NCI-H187 (cell line): ENCODE data around the gene CFAP90.

Experiments used
- DNase-seq, 2 experiments: peaks; one replicate each; lab custom pipeline; 2025; lab: John Stamatoyannopoulos, UW

The CFAP90 gene

DNA sequence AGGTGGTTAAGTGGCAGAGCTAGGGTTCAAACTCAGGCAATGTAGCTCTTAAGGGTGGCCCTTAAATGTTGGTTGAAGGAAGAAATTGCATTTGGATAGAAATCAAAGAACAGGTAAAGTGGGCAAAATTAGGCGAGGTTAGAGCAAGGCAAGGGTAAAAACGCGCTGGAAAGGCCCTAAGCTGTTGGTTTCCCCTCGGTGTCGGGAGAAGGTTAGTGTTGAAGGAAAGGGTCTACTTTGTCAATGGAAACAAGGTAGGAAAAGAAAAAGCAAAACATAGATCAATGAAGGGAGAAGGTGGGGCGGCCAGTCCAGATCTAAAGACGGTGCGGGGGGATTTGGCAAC lies 17.5 kb upstream of the CFAP90 start:
- no peak for DNase-seq

DNA sequence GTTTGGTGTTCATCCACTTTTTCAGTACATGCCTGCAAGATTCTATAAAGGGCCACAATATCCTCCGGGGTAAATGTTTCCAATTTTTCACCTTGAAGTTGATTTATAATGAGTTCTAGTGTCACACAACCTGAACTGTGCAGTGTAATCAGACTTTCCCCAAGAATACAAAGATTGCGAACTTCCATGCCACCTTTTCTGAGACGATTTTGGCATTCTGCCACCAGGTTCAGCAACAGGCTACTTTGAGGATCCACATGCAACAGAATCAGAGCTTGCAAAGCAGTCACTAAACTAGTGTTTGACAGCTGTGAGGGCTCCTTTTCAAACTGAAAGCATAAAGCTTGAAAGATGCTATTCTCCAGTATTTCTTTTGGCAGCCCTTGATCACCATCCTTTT lies 16.3 kb upstream of the CFAP90 start:
- DNase-seq: no peak

DNA sequence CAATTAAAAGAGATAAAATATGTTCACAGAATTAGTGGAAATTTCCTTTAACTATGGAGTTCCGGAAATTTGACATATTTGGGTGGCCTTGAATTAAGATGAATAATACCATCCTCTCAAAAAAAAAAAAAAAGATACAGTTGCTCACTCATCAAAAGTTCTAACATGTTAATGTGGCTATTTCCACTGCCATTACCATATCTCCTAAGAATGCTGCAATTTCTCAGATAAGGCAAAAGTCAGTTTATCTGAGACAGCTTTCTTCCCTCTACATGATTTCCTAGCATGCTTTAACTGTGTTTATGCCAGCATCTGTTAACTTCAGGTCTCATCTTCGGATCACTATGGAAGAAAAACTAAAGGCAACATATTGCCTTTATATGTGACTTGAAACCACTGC lies 15.3 kb upstream of the CFAP90 start:
- no peak for DNase-seq

DNA sequence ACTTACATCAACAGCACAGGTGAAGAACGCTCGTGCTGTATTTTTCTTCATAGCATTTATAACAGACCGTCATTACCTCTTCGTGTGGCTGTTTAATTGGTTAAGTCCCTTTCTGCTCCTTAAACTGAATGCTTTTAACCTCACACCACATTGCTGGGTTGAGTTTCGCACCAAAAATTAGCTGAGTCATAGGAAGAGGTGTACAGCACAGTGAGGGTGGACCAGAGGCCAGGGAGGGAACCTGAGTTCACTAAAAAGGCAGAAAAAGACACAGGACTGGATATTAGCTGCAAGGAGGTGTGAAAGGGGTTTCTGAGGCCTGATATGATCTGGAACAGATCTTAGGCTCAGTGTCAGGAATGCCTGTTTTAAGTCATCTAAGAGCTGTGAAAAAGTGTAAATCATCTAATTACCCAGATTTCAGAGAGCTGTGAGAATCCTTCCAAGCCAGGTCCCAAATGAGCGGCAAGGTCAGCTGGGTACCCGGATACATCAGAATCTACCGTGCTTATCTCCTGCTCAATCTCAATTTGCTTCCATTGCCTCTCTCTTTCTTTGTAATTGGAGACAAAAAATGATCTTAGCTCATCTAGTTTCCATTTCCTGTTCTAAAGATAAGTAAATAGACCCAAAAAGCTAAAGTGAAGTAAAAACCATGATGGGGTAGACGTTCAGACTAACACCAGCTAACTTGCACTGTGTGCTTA lies 7.1 kb upstream of the CFAP90 start:
- no peak for DNase-seq

DNA sequence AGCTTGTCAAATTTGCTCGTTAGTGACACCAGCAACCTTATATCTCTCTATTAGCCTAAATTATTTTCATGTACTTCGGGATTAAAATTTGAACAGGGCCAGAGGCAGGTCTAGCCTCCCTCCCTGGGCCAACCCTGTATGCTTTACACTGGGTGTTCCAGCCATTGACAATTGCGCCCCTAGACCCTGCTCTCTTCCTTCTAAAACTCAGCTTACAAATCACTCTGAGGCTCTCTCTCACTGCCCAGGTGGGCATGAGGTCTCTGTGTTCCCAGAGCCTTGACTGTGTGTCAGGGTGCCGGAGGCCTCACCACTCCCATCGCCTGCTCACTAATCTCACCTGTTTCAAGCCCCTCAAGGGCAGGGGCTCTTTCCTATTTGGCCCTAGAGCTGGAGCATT lies 6.4 kb upstream of the CFAP90 start:
- no peak for DNase-seq

DNA sequence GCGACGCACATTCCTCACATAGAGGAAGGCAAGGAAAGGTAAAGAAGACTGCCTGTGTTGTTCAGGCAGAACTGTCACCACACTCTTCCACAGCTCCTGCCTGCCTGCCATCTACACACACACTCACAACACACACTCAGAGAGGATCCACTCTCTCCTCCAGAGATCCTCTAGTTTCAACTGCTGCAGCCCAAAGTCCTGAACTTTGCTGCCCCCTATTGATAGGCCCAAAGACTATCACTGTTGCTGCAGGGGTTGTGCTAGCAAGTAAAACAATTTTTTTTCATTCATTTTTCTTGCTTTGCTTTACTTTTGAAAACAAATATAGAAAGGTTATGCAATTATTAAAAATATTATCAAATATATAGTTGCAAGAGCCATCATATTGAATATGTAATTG lies 5.9 kb upstream of the CFAP90 start:
- peak in 1 of 2 experiments; percentile 47 for DNase-seq

DNA sequence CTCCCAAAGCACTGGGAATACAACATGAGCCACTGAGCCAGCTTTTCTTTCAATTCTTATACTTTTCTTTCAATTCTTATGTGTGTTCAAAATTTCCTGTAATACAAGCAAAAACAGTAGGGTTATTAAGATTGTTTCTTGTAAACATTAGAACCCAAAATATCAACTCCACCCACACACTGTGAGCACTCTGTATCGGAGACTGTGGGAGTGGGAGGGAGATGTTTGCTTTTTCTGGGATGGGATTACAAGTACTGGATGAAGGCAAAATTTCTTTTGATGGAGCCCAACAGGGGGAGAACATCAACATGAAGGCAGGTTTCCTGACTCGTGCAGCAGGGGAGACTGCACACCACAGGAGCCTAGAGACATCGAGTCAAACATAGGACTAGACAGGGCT lies 4.7 kb upstream of the CFAP90 start:
- no peak for DNase-seq

DNA sequence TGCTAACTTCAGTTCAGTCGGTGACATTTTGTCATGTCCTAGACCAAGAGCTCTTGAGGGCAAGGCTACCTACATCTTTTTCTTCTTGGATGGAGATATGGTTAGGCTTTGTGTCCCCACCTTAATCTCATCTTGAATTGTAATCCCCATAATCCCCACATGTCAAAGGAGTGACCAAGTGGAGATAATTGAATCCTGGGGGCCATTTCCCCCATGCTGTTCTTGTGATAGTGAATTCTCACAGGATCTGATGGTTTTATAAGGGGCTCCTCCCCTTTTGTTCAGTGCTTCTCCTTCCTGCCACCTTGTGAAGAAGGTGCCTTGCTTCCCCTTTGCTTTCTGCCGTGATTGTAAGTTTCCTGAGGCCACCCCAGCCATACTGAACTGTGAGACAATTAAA lies 2.1 kb upstream of the CFAP90 start:
- DNase-seq: no peak

DNA sequence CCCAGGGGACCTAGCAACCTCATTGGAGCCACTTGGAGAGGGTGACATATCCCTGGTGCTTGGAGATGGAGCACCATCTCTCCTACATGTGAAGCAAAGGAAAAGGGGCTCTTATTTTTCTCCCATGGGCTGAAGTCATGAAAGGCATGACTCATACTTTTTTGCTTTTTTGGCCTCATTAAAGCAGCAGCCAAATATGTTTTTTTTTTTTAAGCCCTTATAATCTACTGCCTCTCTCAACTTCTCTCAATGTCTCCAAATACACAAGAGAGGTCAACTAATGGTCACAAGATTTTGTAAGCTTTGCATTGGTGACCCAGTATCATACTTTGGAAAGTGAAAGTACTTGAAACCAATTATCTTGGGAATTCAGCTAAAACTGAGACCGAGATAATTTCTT lies 1.6 kb upstream of the CFAP90 start:
- no peak for DNase-seq

DNA sequence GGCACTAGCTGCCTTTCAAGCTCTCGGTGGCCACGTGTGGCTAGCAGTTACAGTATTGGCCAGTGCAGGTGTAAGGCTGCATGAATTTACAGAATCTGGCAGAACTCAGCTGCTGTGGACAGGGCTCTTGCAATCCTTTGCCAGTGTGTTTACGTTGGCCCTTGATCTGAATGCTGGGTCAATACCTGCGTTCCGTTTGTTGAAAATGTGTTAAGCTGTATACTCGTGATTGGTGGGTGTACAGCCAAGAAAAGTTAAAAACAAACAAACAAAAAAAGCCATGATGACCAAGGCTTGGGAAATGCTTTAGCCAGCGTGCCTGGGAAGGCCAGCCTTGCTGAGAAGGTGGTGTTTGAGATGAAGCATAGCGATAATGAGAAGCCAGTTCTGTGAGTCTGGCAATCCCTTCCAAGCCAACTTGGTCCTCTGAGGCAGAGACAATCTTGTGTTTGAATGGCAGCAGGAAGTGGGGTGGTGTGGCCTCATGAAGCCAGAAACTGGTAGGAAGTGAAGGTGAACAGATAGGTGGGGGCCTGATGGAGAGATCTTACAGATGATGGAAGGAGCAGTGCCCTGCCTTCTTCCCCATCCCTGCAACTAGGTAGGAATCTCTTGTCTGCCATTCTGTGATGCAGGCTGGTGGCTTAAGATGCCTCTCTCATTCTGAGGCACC lies 820 bp upstream of the CFAP90 start:
- DNase-seq: no peak

DNA sequence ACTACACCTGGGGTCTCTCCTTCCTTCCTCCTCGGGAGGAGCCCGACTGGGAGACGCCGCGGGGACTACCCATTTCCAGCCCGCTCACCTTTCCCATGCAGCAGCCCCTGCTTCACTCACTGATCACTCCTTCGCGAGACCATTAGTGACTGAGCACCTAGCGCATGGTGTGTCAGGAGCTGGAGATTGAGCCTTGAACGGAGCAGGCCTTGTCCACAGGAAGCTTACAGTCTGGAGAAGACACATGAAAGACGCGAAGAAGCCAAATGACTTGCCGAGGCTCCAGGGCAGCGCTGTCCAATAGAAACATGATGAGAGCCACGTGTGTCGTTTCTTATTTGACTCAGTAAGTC lies 283 bp upstream of the CFAP90 start:
- DNase-seq: no peak

DNA sequence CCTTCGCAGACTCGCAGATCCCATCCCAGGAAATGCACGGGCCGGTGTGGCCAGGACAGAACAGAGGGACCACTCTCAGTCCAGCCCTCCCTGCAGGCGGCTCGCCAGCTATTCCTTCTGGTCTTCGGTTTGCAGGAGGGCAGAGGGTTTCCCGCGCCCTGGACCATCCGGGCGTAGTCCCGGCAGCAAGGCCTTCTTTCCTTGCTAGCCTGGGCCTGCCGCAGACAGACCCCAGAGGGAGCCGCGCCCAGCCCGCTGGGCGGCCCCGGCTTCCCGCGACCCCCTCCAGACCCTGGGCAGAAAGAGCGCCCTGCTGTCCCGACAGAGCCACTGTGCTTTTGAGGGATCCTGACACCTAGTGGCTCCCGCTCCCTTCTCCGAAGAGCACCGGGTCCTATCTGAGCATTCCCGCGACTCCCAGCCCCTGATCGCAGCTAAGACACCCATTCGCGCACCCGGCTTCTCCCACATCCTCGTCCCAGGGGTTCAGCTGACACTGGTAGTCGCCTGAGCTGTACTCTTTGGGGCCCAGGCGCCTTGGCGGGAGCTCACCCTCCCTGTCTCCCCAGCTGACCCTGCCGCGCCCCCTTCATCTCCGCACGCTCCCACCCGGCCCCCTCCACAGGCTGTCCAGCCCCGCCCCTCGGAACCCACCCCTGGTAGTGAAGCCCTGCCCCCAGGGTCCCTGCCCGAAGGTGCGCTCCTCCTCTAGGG lies 1.1 kb downstream of the CFAP90 start:
- DNase-seq: no peak

DNA sequence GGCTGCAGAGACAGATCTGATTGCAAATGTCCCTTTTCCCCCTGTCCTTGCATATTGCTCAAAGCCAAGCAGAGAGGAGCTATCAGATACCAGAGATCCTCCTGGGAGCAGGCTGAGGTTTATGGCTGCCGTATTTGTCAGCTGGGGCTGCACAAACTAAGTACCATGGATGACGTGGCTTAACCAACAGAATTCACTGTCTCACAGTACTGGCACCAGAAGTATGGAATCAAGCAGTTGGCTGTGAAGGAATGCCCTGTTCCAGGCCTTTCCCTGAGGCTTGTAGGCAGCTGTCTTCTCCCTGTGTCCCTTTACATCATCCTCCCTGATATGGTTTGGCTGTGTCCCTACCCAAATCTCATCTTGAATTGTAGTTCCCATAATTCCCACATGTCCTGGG lies 2.6 kb downstream of the CFAP90 start:
- no peak for DNase-seq

DNA sequence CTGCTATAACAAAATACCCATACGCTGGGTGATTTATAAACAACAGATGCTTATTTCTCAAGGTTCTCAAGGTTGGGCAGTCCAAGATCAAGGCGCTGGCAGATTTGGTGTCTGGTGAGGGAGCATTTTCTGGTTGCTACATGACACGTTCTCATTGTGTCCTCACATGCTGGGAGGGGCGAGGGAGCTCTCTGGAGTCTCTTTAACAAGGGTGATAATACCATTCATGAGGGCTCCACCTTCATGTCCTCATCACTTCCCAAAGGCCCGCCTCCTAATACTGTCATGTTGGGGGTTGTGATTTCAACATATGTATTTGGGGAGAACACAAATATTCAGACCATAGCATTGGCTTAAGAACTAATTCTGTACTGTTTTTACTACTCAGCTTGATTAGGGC lies 4.6 kb downstream of the CFAP90 start:
- no peak for DNase-seq

DNA sequence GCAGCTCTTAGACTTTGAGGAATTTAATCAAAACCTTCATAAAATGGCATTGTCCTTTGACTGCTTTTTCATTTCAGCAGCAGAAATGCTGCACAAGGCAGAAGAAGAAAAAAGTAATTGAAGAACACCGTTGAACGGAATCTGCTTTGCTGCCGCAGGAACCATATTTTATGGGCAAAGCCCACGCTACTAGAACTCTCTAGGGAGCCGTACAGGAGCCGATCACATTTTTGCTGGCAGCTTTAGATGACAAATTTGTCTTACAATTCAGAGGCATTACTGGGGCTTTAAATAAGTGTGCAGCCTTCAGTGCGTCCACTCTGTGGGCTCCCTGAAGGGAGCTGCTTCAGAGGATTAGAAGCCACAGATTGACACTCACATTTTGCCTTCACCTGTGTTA lies 5.4 kb downstream of the CFAP90 start:
- DNase-seq: no peak

DNA sequence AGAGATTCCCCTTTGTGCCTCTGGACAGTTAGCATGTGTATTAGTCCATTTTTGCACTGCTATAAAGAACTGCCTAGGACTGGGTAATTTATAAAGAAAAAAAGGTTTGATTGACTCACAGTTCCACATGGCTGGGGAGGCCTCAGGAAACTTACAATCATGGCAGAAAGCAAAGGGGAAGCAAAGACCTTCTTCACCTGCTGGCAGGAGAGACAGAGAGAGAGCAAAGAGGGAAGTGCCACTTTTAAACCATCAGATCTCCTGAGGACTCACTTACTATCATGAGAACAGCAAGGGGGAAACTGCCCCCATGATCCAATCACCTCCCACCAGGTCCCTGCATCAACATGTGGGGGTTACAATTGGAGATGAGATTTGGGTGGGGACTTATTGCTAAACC lies 6.0 kb downstream of the CFAP90 start:
- no peak for DNase-seq

DNA sequence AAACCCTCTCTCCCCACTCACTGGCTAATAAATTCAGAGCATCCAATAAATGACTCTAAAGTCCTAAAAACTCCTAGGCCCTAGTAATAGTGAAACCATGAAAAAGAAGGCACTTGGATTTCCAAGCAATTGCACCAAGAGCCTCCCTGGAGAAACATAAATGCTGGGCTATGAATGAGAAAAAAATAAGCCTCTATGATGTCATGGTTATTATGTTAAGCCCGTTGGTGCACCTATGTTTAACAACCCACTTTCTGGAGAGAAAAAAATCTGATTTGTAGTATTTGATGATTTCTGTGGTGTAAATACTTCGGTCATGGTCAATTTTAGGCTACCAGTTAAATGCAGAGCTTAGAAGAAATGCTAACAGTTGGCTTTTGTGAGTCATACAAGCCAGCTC lies 8.4 kb downstream of the CFAP90 start:
- no peak for DNase-seq

DNA sequence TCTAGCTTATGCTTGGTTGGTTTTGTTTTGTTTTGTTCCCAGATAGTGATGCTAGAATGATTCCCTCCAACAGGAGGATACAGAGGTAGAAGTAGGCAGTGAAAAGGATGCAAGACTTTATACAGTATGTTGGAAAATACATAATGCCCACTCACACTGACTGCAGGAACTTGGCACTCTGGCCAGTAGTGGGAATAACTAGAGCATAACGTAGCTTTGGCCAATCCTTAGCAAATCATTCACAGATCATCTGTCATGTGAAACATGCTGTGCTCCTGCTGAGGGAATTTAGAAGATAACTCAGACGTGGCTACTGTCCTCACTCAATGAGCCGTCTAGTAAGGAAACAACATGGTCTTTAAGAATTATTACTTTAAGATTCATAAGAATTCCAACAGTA lies 13.5 kb downstream of the CFAP90 start:
- DNase-seq: no peak

DNA sequence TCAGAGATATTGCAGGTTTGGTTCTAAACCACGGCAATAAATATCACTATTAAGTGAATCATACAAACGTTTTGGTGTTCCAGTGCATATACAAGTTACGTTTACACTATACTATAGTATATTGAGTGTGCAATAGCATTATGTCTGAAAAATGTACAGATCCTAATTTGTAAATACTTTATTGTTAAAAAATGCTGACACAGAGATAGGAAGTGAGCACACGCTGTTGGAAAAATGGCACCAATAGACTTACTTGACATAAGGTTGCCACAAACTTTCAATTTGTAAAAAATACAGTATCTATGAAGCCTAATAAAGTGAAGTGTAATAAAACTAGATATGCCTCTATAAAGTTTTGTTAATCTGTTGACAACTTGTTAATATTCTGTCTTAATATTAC lies 16.0 kb downstream of the CFAP90 start:
- no peak for DNase-seq

DNA sequence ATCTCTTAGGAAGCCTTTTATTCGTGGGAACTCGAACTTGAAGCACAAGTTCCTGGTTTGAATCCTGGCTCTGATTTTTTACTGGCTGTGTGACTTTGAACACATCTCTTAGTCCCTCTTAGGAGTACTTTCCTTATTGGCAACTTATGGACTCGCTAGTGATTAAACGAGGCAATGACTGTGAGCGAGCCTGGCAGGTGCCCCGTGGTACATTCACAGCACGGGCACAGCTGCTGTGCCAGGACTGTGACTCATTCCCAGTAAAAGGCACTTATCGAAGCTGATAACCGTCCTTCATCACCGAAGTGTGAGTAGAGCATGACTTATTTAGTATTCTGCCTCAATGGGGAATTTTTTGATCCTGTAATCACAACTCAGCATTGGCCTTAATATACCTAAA lies 22.7 kb downstream of the CFAP90 start:
- no peak for DNase-seq

DNA sequence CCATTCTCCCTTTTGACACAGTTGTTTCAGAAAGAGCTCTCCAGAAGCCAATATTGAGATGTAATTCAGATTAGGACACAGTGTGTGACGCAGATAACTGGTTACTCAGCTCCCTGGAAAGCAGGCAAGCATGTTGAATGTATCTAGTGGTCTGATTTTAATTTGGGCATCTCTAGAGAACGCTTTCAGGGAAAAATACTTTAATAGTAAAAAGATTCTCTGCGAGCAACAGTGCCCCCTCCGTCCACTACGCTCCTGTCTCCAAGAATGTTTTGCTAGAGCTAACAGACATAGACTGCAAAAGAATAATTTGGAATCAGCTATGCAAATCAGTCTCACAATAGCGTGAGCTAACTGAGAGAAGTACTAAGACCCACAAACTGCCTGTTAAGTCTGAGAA lies 23.3 kb downstream of the CFAP90 start:
- no peak for DNase-seq

DNA sequence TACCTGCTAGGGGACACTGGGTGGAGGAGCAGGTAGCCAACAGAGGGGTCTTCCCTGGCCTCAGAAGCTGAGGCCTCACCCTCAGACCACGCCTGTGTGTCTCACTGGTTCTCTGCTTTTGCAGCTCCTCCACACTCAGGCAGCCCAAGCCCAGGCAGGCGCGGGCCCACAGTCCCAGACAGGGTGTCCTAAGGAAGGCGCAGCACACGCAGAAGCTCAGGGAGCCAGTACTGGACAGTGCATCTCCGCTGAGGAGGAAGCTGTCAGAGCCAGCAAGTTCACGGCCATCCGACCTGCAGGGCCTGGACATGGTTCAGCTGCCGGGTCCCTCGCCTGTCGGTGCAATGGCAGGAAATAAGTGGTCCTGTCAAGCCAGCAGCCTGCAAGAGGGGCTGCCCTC lies 25.3 kb downstream of the CFAP90 start:
- no peak for DNase-seq

DNA sequence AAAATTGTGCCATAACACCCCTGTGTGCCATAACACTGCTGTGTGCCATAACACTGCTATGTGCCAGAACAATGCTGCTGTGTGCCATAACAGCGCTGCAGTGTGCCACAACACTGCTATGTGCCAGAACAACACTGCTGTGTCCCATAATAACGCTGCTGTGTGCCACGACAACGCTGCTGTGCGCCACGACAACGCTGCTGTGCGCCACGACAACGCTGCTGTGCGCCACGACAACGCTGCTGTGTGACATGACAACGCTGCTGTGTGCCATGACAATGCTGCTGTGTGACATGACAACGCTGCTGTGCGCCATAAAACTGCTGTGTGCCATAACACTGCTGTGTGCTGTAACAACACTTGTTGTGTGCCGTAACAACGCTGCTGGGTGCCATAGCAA lies 25.9 kb downstream of the CFAP90 start:
- no peak for DNase-seq

DNA sequence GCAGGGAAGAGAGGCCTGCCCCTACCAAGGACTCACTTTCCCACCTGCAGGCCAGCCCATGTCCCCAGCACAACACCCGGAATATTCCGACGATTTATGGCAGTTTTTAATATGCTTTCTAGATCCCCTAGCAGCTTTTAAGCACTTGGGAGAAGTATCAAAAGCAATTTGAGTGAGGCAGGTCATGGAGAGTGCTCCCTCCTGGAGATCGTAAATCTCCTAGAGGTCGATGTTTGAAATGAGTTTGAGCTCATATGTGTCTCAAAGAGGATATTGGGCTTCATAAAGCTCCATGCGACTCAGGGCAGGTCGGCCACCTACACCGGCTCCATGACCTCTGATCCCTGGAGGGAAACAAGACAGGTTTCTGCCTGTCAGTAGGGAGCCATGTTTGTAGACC lies 27.3 kb downstream of the CFAP90 start:
- DNase-seq: peak; percentile 30 to 52
